AG04450 (cell line): Measurements from ENCODE around the gene HK1. TPM values are rescaled to one million over a fixed set of nuclear protein-coding genes. Genes with fewer than 3 reads are reported as not detected.

Experiments
- CTCF ChIA-PET: fragments of 300-600, 350-600 bp; formaldehyde crosslinking; extraction: SDS; loops from one replicate; lab custom pipeline; 2022; ENCODE audit warnings: antibody characterized with exemption, inconsistent platforms; lab: Charles Lee
- POLR2A ChIA-PET: fragments of 350-600 bp; formaldehyde crosslinking; extraction: SDS; loops from one replicate; lab custom pipeline; 2021; ENCODE audit warnings: antibody characterized with exemption, inconsistent platforms; lab: Yijun Ruan, JAX
- DNase-seq: peaks from one replicate; pipeline ENCODE4 v3.0.0-alpha.2; 2011; ENCODE audit warnings: low read depth, low spot score
- H3K27ac ChIP-seq: one replicate; pipeline ENCODE4 v1.5.1; 2012; ENCODE audit warnings: low read depth, low read length, control low read depth
- H3K27me3 ChIP-seq: one replicate; pipeline ENCODE4 v1.6.0; 2012; ENCODE audit warnings: low read length; ENCODE audit not compliant: control insufficient read depth, insufficient read depth
- H3K4me3 ChIP-seq: 2 replicates; pipeline ENCODE4 v1.5.1; 2011; ENCODE audit warnings: mild to moderate bottlenecking, low read depth, low read length, control low read depth
- H3K9me3 ChIP-seq: 2 replicates; pipeline ENCODE4 v1.5.1; 2012; ENCODE audit warnings: low read length; ENCODE audit not compliant: control insufficient read depth, insufficient read depth
- polyA plus RNA-seq: library from polyadenylated mRNA; depleted of rRNA; stranded (reverse); fragments of >200 nt; gene quantifications from 2 replicates; pipeline ENCODE4 v1.2.3, GENCODE V29; 2011
- TF ChIP-seq, protein P1 (sequence below): IDR thresholded peaks from 2 replicates; pipeline ENCODE4 v1.5.1; 2011; ENCODE audit warnings: low read depth, low read length, control low read depth, inconsistent platforms

The HK1 gene
- polyA plus RNA-seq, 1 experiment, result 31.9 TPM

DNA sequence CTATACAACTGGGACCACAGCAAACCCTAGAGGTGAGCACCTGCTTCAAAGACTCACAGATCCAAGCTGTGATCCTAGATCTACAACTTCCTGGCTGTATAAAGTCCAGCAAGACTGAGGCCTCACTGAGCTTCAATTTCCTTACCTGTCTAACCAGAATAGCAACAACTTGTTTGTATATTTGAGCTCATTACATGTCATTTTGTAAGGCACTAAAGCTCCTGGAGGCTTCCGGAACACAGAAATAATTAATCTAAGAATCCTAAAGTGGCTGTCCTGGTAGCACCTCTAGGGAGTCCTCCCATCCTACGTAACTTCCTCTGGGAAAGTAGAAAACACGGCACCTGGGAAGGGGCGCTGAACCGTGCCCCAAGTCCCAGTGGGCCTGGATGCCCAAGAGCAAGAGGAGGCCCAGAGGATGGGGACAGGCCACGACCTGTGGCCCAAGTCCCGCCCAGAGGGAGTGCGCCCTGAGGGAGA lies 39.4 kb downstream of the HK1 start:
- ChIA-PET POLR2A (interaction anchor here (0.5 to 0.6 kb wide), 2 partner anchors 95 to 106 kb away, joined by 4 read pairs; no protein-coding TSS in a partner anchor), CTCF (no interaction called here)
- Histone ChIP-seq H3K27ac (no peak overlapping the region), H3K4me3 (peak overlapping the region; percentile 83), H3K27me3 (no peaks in the 10 kb centered on the region), H3K9me3 (no peaks in the 10 kb centered on the region; the same call in 1 of the 2 replicates)
- TF ChIP-seq, protein P1, sequence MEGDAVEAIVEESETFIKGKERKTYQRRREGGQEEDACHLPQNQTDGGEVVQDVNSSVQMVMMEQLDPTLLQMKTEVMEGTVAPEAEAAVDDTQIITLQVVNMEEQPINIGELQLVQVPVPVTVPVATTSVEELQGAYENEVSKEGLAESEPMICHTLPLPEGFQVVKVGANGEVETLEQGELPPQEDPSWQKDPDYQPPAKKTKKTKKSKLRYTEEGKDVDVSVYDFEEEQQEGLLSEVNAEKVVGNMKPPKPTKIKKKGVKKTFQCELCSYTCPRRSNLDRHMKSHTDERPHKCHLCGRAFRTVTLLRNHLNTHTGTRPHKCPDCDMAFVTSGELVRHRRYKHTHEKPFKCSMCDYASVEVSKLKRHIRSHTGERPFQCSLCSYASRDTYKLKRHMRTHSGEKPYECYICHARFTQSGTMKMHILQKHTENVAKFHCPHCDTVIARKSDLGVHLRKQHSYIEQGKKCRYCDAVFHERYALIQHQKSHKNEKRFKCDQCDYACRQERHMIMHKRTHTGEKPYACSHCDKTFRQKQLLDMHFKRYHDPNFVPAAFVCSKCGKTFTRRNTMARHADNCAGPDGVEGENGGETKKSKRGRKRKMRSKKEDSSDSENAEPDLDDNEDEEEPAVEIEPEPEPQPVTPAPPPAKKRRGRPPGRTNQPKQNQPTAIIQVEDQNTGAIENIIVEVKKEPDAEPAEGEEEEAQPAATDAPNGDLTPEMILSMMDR, result no peak
- DNase-seq, result no peak

DNA sequence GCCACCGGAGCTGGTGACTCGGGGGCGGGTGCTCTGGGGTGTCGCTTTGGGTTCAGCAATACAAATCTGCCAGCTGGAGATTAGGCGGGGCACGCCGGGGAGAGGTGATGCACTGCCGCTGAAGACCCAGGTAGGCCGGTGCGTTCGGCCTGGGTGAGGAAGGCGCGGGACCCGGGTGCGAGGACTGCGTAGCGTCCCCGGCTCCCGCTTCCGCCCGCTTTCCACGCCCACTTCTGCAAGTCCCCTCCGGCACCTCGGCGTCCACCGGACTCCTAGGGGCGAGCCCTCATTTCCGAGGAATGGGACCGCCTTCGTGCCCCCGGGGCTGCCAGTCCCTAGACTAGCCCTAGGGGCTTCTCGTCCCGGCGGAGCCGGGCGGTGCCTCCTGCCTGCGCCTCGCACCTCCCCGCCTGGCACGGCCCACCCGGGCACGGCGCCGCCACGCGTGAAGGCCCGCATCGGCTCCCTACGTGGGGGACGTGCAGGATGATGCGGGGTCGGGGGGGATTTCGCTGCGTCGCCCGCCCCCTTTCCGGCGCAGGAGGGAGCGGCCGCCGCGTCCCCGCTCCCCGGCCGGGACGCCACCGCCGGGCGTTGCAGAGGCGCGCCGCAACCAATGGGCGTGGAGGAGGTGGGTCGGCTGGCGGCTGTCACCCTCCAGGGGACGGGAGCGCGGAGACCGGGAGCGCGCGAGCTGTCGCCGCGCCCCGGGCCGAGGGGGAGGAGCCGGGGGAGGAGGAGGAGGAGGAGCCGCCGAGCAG lies 40.0 kb downstream of the HK1 start:
- no peak overlapping the region for H3K27ac ChIP-seq
- peak overlapping the region; percentile 83 for H3K4me3 ChIP-seq
- TF ChIP-seq, protein P1, result no peak
- POLR2A ChIA-PET, result interaction anchor here (0.5 kb wide), 1 partner anchor 106 kb away, joined by 4 read pairs; no protein-coding TSS in a partner anchor
- H3K27me3 ChIP-seq, result no peaks in the 10 kb centered on the region
- no peak for DNase-seq
- no peaks in the 10 kb centered on the region; the same call in 1 of the 2 replicates for H3K9me3 ChIP-seq
- CTCF ChIA-PET, result no interaction called here

DNA sequence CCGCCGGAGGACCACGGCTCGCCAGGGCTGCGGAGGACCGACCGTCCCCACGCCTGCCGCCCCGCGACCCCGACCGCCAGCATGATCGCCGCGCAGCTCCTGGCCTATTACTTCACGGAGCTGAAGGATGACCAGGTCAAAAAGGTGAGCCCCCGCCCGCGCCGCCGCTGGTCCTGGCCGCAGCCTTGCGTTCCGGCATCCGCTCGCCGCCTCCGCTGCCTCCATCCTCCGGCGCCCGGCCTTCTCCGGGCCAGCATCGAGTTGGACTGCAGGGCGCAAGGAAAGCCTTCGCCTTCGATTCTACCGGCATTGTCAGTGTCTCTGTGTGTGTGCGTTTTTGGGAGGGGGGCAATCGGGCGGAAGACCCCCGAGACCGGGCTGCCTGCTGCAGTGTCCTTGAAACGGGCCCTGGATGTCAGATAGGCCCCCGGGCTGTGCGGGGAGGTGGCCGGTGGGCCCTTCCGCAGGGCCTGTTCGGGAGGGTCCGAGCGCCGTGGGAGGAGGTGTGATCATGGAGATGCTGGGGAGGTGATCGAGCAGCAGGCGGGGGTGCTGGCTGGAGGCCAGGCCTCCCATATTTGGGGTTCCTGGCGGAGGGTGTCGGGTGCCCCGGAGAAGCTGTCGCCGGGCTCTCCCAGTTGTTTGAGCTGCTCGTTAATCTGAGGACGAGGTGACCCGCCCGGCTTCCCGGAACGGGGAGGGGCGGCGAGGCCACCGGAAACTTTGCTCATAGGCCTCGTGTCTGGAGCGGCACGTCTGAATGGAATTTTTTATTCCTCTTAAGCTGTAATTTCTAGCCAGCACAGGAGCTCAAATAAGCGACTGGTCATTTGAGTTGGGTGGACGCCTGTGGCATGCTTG lies 40.8 kb downstream of the HK1 start:
- peak overlapping the region; percentile 47 for H3K27ac ChIP-seq
- TF ChIP-seq, protein P1, result no peak
- H3K27me3 ChIP-seq, result no peaks in the 10 kb centered on the region
- ChIA-PET CTCF (interaction anchor here (0.6 to 0.9 kb wide), 2 partner anchors 36 to 74 kb away, joined by 3 to 4 read pairs; no protein-coding TSS in a partner anchor), POLR2A (interaction anchor here (0.6 to 1.1 kb wide), 2 partner anchors 85 to 91 kb away, joined by 3 read pairs; no protein-coding TSS in a partner anchor)
- peak overlapping the region; percentile 83 for H3K4me3 ChIP-seq
- no peaks in the 10 kb centered on the region; the same call in 1 of the 2 replicates for H3K9me3 ChIP-seq
- DNase-seq, result no peak

DNA sequence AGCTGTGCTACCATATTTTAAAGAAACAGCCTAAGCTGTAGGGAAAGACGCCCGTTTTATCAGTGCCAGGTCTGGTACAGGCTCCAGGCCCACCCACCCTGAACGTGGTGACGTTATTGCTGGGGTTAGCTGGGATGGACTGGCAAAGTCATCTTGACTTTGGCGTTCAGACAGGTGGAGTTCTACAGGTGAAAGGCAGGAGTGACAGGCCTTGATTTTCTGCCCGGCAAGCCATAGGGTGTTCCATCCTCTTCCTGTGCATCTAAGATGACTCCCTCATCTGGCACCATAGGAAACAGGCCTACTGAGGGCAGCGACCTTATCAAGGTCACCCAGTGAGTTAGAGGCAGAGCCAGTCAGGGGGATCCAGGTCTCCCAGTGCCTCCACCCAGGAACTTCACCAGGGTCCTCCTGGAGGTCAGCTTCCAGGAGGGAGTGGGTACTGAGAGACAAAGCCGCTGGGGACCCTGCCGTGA lies 41.6 kb downstream of the HK1 start:
- H3K27ac ChIP-seq, result peak overlapping the region; percentile 3
- POLR2A ChIA-PET, result interaction anchor here (1.1 kb wide), 1 partner anchor 84 kb away, joined by 3 read pairs; no protein-coding TSS in a partner anchor
- H3K9me3 ChIP-seq, result no peaks in the 10 kb centered on the region; the same call in 1 of the 2 replicates
- CTCF ChIA-PET, result interaction anchor here (0.6 to 0.9 kb wide), 2 partner anchors 36 to 73 kb away, joined by 3 to 4 read pairs; no protein-coding TSS in a partner anchor
- H3K27me3 ChIP-seq, result no peaks in the 10 kb centered on the region
- peak overlapping the region; percentile 83 for H3K4me3 ChIP-seq
- DNase-seq, result no peak
- TF ChIP-seq, protein P1, result no peak
